Osteoblast (primary cell): ENCODE data around the gene EXTL1. TPM values are rescaled to one million over a fixed set of nuclear protein-coding genes. Genes with fewer than 3 reads are reported as not detected.
A peak's percentile ranks its signal among the peaks of the same experiment; 100 is the strongest.

Experiments
- DNase-seq: peaks from one replicate; pipeline ENCODE4 v3.0.0; 2011; ENCODE audit warnings: low spot score, mixed read lengths; ENCODE audit not compliant: insufficient read length; ENCODE audit errors: missing footprints
- H2AFZ ChIP-seq: 2 replicates; pipeline ENCODE4 v1.6.0; 2011; ENCODE audit warnings: mild to moderate bottlenecking, low read length
- H3K27ac ChIP-seq: 2 replicates; pipeline ENCODE4 v1.5.1; 2011; ENCODE audit warnings: mild to moderate bottlenecking, low read depth, low read length, moderate library complexity
- H3K27me3 ChIP-seq: 2 replicates; pipeline ENCODE4 v1.6.0; 2012; ENCODE audit warnings: mild to moderate bottlenecking, control low read depth, inconsistent platforms, low read length, moderate library complexity; ENCODE audit not compliant: insufficient read depth
- H3K36me3 ChIP-seq: 2 replicates; pipeline ENCODE4 v1.5.1; 2011; ENCODE audit warnings: mild to moderate bottlenecking, low read length, control low read depth, moderate library complexity; ENCODE audit not compliant: insufficient read depth
- H3K4me1 ChIP-seq: 2 replicates; pipeline ENCODE4 v1.5.1; 2011; ENCODE audit warnings: mild to moderate bottlenecking, low read length, control low read depth, moderate library complexity; ENCODE audit not compliant: insufficient read depth
- H3K4me2 ChIP-seq: 2 replicates; pipeline ENCODE4 v1.6.0; 2011; ENCODE audit warnings: mild to moderate bottlenecking, low read length; ENCODE audit not compliant: insufficient read depth
- H3K4me3 ChIP-seq: fragments of 200-600 bp; sonication (generic); 3 replicates; pipeline ENCODE4 v1.5.1; 2012; ENCODE audit warnings: mild to moderate bottlenecking, low read length, inconsistent platforms; ENCODE audit not compliant: insufficient read depth
- H3K79me2 ChIP-seq: 2 replicates; pipeline ENCODE4 v1.6.0; 2012; ENCODE audit warnings: mild to moderate bottlenecking, low read length, control low read depth, inconsistent platforms; ENCODE audit not compliant: insufficient read depth
- H3K9me3 ChIP-seq: 2 replicates; pipeline ENCODE4 v1.5.1; 2011; ENCODE audit warnings: low read depth, low read length, control low read depth
- H4K20me1 ChIP-seq: 2 replicates; pipeline ENCODE4 v1.6.0; 2012; ENCODE audit warnings: mild to moderate bottlenecking, low read length, control low read depth; ENCODE audit not compliant: insufficient read depth
- total RNA-seq: library from RNA; depleted of rRNA; stranded (reverse); fragments of >200 nt; gene quantifications from 2 replicates; pipeline ENCODE4 v1.2.3, GENCODE V29; 2012
- TF ChIP-seq, protein P1 (sequence below): IDR thresholded peaks from 2 replicates; pipeline ENCODE4 v1.5.1; 2011; ENCODE audit warnings: mild to moderate bottlenecking, low read depth, low read length, moderate library complexity; ENCODE audit errors: extremely low read depth

The EXTL1 gene
- total RNA-seq, 1 donor, result 1.4 TPM

- no peak overlapping the region for H3K4me3 ChIP-seq
- no peak overlapping the region for H3K4me2 ChIP-seq
- no peaks in the 10 kb centered on the region for H3K4me1 ChIP-seq
- DNase-seq, result no peak
- no peaks in the 10 kb centered on the region for H4K20me1 ChIP-seq
- H3K36me3 ChIP-seq, result no peaks in the 10 kb centered on the region
- H3K27me3 ChIP-seq, result peaks cover 37% of the 10 kb centered on the region
- no peaks in the 10 kb centered on the region for H3K79me2 ChIP-seq
- H2AFZ ChIP-seq, result no peak overlapping the region
- no peaks in the 10 kb centered on the region for H3K9me3 ChIP-seq
- TF ChIP-seq, protein P1, sequence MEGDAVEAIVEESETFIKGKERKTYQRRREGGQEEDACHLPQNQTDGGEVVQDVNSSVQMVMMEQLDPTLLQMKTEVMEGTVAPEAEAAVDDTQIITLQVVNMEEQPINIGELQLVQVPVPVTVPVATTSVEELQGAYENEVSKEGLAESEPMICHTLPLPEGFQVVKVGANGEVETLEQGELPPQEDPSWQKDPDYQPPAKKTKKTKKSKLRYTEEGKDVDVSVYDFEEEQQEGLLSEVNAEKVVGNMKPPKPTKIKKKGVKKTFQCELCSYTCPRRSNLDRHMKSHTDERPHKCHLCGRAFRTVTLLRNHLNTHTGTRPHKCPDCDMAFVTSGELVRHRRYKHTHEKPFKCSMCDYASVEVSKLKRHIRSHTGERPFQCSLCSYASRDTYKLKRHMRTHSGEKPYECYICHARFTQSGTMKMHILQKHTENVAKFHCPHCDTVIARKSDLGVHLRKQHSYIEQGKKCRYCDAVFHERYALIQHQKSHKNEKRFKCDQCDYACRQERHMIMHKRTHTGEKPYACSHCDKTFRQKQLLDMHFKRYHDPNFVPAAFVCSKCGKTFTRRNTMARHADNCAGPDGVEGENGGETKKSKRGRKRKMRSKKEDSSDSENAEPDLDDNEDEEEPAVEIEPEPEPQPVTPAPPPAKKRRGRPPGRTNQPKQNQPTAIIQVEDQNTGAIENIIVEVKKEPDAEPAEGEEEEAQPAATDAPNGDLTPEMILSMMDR, result no peak
- no peak overlapping the region for H3K27ac ChIP-seq
Observed at GRCh38 chr1:26066857-26067256, 45.3 kb downstream of the EXTL1 start.

GRCh38 chr1:26067432-26067911 is 45.9 kb downstream of the EXTL1 start, which contains the start of gene TRIM63:
TRIM63 (minus strand) TSS chr1:26067630; CDS start chr1:26067494, 136 bp downstream.
- peak; percentile 75 for DNase-seq
- no peak within 1 kb of the TSS for H3K27ac ChIP-seq
- TF ChIP-seq, protein P1, result no peak
- no peaks in the 10 kb centered on the region for H3K79me2 ChIP-seq
- H3K4me1 ChIP-seq, result no peaks in the 10 kb centered on the region
- H3K9me3 ChIP-seq, result no peaks in the 10 kb centered on the region
- H3K36me3 ChIP-seq, result no peaks in the 10 kb centered on the region
- H4K20me1 ChIP-seq, result no peaks in the 10 kb centered on the region
- H2AFZ ChIP-seq, result no peak within 1 kb of the TSS
- H3K4me2 ChIP-seq, result no peak within 1 kb of the TSS
- no peak within 1 kb of the TSS for H3K4me3 ChIP-seq
- peaks cover 41% of the 10 kb centered on the region for H3K27me3 ChIP-seq

DNA sequence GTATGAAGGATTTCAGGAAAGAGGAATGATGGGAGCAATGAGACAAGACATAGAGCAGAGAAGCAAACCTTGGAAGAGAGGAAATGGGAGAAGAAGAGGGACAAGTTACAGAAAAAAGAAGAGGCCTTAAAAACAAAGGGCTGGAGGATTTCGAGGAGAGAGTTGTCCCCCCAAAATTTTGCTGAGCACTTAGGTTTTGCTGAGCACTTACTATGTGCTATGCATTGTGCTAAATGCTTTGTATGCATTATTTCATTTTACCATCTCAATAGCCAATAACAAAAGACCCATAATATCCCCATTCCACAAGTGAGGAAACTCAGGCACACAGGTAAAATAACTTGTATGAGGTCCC is 48.3 kb downstream of the EXTL1 start:
- TF ChIP-seq, protein P1, result no peak
- Histone ChIP-seq H3K79me2 (no peaks in the 10 kb centered on the region), H3K27ac (no peak overlapping the region), H3K4me1 (no peaks in the 10 kb centered on the region), H3K36me3 (no peaks in the 10 kb centered on the region), H3K4me3 (no peak overlapping the region), H3K9me3 (no peaks in the 10 kb centered on the region), H3K4me2 (no peak overlapping the region), H3K27me3 (peaks cover 57% of the 10 kb centered on the region), H4K20me1 (no peaks in the 10 kb centered on the region), H2AFZ (no peak overlapping the region)
- no peak for DNase-seq

GRCh38 chr1:26070296-26070962 is 48.9 kb downstream of the EXTL1 start:
- Histone ChIP-seq H3K27me3 (peaks cover 60% of the 10 kb centered on the region), H3K4me3 (no peak overlapping the region), H3K27ac (no peak overlapping the region)

More at GRCh38 chr1:26070296-26070962, 48.9 kb downstream of the EXTL1 start:
- Histone ChIP-seq H3K36me3 (no peaks in the 10 kb centered on the region), H3K9me3 (no peaks in the 10 kb centered on the region), H3K4me1 (no peaks in the 10 kb centered on the region), H3K4me2 (no peak overlapping the region), H3K79me2 (no peaks in the 10 kb centered on the region), H2AFZ (no peak overlapping the region), H4K20me1 (no peaks in the 10 kb centered on the region)
- TF ChIP-seq, protein P1, result no peak
- no peak for DNase-seq
